ENCODE measurements around the gene ADGRB3.
"Not testable (repeated sequence)": the region's sequence is repeated elsewhere in the genome, so short reads cannot be mapped to it uniquely, and the experiment has no call there.

Gene ADGRB3

GRCh38 chr6:69379518-69379917, 744.4 kb downstream of the ADGRB3 start:
- no peak for DNase-seq

- no peak for DNase-seq
Measured at GRCh38 chr6:69383627-69384026, 748.5 kb downstream of the ADGRB3 start.

GRCh38 chr6:69386426-69386825, 751.3 kb downstream of the ADGRB3 start:
- DNase-seq: no peak

GRCh38 chr6:69390125-69390524, 755.0 kb downstream of the ADGRB3 start:
- no peak for DNase-seq

- DNase-seq: no peak
Measured at GRCh38 chr6:69391106-69391505, 756.0 kb downstream of the ADGRB3 start.

GRCh38 chr6:69392745-69393144, 757.7 kb downstream of the ADGRB3 start:
- DNase-seq: no peak

- no peak for DNase-seq
Measured at GRCh38 chr6:69398311-69398710, 763.2 kb downstream of the ADGRB3 start.

GRCh38 chr6:69398729-69399128, 763.6 kb downstream of the ADGRB3 start:
- DNase-seq: no peak

- DNase-seq: no peak
Measured at GRCh38 chr6:69408886-69409285, 773.8 kb downstream of the ADGRB3 start.

GRCh38 chr6:69416776-69417175, 781.7 kb downstream of the ADGRB3 start:
- no peak for DNase-seq

- no peak for DNase-seq
Measured at GRCh38 chr6:69421269-69421668, 786.2 kb downstream of the ADGRB3 start.

- DNase-seq: no peak
Measured at GRCh38 chr6:69422020-69422419, 786.9 kb downstream of the ADGRB3 start.

- no peak for DNase-seq
Measured at GRCh38 chr6:69422475-69422874, 787.4 kb downstream of the ADGRB3 start.

- no peak for DNase-seq
Measured at GRCh38 chr6:69423785-69424184, 788.7 kb downstream of the ADGRB3 start.

GRCh38 chr6:69424581-69424980, 789.5 kb downstream of the ADGRB3 start:
- DNase-seq: no peak

- DNase-seq: no peak
Measured at GRCh38 chr6:69427882-69428281, 792.8 kb downstream of the ADGRB3 start.

GRCh38 chr6:69432168-69432567, 797.1 kb downstream of the ADGRB3 start:
- DNase-seq: not testable (repeated sequence)

- DNase-seq: not testable (repeated sequence)
Measured at GRCh38 chr6:69433116-69433515, 798.0 kb downstream of the ADGRB3 start.

GRCh38 chr6:69438113-69438512, 803.0 kb downstream of the ADGRB3 start:
- DNase-seq: no peak

Data from activated CD4-positive, CD25-positive, alpha-beta regulatory T cell treated with anti-CD3 and anti-CD28 coated beads, Interleukin-2, amount 50 U/mL, for 72 hours (primary cell).